GM20431 (cell line): Measurements from ENCODE around the gene POU3F2.

Experiments
- in situ Hi-C: fragments of 300-500 bp; cut with MseI, MboI; formaldehyde crosslinking; loops from one replicate; pipeline ENCODE4 v1.15.0; 2020; ENCODE audit warnings: low sequenced_read_pairs; ENCODE audit not compliant: unreplicated experiment

Gene POU3F2

DNA sequence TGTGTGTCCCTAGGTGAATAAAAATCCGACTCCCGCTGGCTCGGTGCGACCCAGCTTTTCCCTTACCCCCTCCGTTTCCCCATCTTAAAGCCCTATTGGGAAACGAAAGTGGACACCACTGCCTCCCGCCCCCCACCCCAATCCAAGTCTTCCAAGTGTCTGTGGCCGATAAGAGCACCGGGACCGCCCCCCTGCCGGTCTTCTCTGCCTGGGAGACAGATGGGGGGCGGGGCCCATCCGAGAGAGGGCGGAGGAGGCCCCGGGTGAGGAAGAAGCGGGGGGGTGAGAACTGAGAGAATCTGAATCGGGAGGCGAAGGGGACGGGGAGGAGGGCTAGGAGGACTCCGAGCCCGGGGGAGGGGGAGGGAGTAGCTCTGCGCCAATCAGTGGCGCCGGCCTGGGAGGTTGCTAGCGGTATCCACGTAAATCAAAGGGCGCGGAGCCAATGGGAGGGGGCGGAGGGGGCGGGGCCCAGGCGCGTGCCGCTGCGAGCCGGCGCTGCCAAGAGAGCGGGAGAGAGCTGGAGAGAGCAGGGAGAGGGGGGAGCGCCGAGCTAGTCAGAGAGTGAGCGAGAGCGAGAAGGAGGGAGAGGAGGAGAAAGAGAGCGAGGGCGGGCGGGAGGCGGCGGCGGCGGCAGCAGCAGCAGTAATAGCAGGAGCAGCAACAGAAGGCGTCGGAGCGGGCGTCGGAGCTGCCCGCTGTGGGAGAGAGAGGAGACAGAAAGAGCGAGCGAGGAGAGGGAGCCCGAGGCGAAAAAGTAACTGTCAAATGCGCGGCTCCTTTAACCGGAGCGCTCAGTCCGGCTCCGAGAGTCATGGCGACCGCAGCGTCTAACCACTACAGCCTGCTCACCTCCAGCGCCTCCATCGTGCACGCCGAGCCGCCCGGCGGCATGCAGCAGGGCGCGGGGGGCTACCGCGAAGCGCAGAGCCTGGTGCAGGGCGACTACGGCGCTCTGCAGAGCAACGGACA is at the start of gene POU3F2:
POU3F2 (plus strand) TSS at position 515 of the 972 bp plus-strand sequence; CDS start at position 815, 300 bp downstream.
- in situ Hi-C loops: no loop called here

- in situ Hi-C loops: no loop called here
These were observed 46.9 kb upstream of the POU3F2 start for GRCh38 chr6:98787435-98787834.

DNA sequence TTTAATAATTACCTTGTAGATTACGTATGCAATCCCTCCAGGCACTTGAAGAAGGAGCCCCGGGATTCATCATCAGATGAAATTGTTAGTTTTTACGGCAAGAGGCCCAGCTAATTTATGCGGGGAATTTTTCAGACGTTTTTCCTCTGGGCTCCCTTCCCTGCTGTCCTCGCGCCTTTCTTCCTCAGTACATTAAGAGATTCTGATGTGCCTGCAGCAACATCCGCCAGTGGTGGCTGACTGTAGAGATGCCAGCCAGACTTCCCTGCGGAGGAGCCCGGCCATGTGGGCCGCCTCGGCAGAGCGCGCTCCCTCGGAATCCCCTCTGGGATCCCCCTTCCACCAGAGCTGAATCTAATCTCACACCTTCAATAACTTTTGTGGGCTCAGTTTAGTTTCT is 46.4 kb upstream of the POU3F2 start:
- in situ Hi-C loops: no loop called here

DNA sequence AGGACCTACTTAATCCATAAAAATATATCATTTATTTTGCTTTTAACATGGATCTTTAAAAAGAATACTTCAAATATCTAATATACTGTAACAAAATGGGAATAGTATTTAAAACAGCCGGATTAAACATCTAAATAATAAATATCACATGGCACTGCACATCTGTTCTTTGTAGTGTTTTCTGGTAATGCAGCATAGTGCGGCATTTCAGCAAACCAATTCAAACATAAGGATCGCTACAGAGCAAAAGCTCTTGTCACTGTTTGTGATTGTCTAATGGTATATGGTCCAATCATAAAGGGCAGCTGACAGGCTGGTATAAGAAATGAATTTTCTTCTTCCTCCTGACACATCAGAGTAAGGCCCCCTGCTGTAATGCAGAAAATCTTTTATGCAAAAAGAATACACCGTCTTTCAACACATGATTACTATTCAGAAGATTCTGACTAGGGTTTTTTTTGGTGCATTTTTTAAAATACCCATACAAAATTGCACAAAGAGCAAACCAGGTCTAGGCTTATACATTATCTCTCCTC is 40.0 kb upstream of the POU3F2 start:
- in situ Hi-C loops: no loop called here

- in situ Hi-C loops: no loop called here
These were observed 37.0 kb upstream of the POU3F2 start for GRCh38 chr6:98797217-98797994.

DNA sequence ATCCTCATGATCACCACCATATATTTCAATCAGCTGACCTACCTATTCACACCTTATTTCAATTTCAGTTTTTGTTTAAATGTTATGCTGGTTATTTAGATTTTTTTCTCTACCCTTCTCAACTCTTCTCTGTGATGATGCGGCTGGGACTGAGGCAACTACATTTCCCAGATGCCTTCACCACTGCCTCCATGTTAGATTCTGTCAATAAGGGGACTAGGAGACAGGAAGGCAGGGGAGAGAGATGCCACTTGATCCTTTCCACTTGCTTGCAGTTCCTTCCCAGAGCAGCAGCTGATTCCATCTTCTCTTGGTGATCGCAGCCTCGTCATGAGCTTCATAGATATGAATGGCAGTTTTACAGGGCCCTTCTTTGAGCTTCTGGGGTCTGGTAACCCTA is 33.5 kb upstream of the POU3F2 start:
- in situ Hi-C loops: no loop called here

GRCh38 chr6:98808541-98809210 is 25.7 kb upstream of the POU3F2 start:
- in situ Hi-C loops: no loop called here

GRCh38 chr6:98812220-98812619 is 22.2 kb upstream of the POU3F2 start:
- in situ Hi-C loops: no loop called here

DNA sequence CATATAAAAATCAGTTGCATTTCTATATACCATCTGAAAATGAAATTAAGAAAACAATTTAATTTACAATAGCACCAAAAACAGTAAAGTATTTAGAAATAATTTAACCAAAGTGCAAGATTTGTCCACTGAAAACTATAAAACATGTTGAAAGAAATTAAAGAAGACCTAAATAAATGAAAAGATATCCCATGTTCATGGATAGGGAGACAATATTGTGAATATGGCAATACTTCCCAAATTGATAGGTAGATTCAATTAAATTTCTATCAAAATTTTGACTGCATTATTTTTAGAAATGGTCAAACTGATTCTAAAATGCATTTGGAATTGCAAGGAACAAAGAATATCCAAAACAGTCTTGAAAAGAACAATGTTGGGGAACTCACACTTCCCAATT is 17.6 kb upstream of the POU3F2 start:
- in situ Hi-C loops: no loop called here

- in situ Hi-C loops: no loop called here
These were observed 12.5 kb upstream of the POU3F2 start for GRCh38 chr6:98821756-98822405.

GRCh38 chr6:98823428-98824161 is 10.8 kb upstream of the POU3F2 start:
- in situ Hi-C loops: no loop called here

GRCh38 chr6:98824162-98824901 is 10.0 kb upstream of the POU3F2 start:
- in situ Hi-C loops: no loop called here

DNA sequence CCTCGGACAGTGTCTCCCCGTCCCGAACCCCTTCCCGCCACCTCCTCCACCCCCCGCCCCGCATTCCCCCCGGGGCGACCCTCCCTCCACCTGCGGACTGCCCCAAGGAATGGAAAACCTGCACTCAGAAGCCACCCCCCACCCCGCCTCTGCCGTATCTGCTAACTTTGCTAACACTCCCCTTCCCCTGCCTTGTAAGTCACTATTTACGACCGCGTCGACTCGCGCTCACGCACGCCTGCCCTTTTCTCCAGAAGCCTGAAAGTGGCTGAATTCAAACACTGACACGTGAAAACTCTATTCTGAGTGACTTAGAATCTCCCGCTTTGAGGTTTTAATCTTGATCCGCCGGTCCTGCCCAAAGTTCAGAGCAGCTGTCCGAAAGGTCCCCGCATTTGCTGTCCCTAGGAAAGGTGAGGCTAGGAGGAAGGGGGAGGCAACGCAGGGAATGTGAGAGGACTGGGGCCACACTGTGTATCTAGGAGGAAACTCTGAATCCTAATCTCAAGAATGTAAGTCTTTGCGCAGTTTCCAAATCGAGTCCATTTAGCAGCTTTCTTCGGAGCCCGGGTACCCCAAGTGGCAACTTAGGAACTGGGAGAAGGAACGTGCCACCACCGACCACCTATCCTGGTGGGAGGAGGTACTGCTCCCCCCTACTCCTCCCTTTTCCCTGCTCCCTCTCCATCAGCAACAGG is 9.3 kb upstream of the POU3F2 start:
- in situ Hi-C loops: no loop called here

DNA sequence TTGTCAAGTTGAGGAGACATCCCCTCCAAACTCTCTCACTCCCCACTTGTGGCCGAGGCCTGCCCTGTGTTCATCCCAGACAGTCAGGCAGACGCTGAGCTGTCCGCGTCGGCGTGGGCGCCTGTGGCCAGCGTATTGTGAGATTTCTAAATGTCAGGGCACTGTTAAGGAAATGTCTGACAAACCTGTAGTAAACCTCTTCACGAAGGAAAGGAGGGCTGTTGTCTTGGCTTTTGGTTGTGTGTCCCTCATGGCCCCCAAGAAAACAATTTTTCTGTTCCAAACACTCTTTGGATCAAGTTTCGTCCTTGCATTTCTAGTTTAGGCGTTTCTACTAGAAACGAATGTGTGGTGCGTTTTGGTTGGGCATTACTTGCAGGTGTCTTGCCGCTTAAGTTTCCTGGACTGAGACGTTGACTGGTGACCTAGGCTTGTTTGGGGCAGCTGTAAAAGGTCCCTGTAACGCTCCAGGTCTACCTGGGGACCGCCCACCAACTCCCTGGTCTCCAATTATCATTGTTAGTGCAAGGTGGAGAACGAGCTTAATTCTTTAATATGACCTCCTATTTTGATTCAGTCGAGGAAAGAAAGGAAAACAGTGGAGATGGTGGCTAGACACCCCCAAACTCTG is 8.7 kb upstream of the POU3F2 start:
- in situ Hi-C loops: no loop called here

DNA sequence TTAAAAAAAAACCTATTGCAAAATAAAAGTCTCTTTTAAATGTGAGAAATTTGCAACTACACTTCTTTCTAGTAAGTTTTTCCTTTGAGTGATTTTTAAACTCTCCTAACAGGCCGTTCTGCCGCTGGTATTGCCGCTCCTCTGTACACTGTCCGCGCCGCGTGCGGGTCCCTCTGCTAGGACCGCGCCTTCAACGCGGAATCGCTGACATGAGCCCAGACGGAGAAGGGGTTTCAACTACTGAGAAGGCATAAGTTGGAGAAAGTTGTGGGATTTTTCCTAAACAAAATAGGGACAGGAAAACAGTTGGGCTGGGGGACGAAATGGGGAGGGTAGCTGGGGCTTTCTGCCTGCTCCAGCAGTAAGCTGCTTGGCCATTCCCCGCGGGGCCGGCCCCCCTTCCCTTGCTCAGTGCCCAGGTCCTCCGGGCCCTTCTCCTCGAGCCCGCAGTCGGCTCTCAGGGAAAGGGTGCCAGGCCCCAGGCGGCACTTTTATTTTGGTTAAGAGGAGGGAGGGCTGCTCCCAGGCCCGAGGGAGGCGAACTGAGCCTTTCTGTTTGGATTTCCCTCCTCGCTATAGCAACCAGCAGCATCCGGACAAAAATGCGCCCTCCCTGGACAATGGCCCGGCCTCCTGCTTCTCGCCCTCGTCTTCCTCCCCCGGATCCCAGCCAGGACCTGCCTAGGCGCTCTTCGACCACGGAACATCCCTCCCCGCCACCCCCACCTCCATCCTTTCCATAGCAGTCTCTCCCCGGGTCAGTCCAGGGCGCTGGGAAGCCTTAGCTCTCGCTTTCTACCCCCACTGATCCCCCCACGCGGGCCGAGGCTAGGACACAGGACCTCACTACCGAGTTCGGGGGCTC is 6.8 kb upstream of the POU3F2 start:
- in situ Hi-C loops: no loop called here

DNA sequence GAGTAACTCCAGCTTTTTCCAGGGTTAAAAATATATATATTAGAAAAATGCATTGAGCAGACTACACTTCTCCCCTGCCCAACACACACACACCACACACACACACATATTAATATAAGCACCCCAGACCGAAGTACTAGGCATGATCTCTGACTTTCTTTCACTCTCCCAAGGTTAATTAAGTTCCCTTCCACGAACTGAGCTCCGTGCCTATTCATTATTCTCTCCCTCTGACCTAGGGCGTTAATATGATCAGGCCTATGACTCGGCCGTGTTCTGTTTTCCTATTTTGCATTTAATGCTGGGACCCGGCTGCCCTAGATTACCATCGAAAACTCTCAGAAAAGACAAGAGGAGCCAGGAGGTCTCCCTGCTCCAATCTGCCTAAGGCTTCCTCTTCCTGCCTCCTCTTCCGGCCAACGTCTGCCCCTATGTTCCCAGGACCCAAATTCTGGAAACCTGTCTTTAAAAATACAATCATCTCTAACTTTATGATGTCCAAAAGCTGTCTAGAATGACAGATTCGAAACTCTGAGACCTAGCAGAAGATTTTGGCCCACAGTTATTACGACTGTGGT is 6.1 kb upstream of the POU3F2 start:
- in situ Hi-C loops: no loop called here
